SJCRH30 (cell line): ENCODE results near the gene LTC4S. TPM values are rescaled to one million over a fixed set of nuclear protein-coding genes. Genes with fewer than 3 reads are reported as not detected.

Experiments used
- DNase-seq, 2 experiments: peaks; one replicate each; pipeline ENCODE4 v3.0.0-alpha.2; 2015 to 2020
- H3K27ac ChIP-seq: fragments of 250-450 bp; sonication (Bioruptor Pico); 2 replicates; pipeline ENCODE4 v1.5.1; 2020; ENCODE audit warnings: mild to moderate bottlenecking, moderate library complexity
- H3K27me3 ChIP-seq: fragments of 250-450 bp; sonication (Bioruptor Pico); 2 replicates; pipeline ENCODE4 v1.5.1; 2020; ENCODE audit warnings: mild to moderate bottlenecking, moderate library complexity
- H3K36me3 ChIP-seq: fragments of 250-450 bp; sonication (Bioruptor Pico); 2 replicates; pipeline ENCODE4 v1.5.1; 2020; ENCODE audit warnings: mild to moderate bottlenecking, moderate library complexity
- H3K4me1 ChIP-seq: fragments of 250-450 bp; sonication (Bioruptor Pico); 2 replicates; pipeline ENCODE4 v1.5.1; 2020; ENCODE audit warnings: mild to moderate bottlenecking, moderate library complexity
- H3K4me3 ChIP-seq: fragments of 250-450 bp; sonication (Bioruptor Pico); 2 replicates; pipeline ENCODE4 v1.5.1; 2020; ENCODE audit warnings: mild to moderate bottlenecking, moderate library complexity
- H3K9me3 ChIP-seq: fragments of 250-450 bp; sonication (Bioruptor Pico); replicated peaks from 2 replicates; pipeline ENCODE4 v1.5.1; 2020; ENCODE audit warnings: mild to moderate bottlenecking, moderate library complexity
- total RNA-seq: library from RNA; depleted of rRNA; stranded (reverse); fragments of >200 nt; shearing (Covaris generic); gene quantifications from 2 replicates; pipeline ENCODE4 v1.2.3, GENCODE V29; 2014

LTC4S gene
- total RNA-seq, 1 experiment from 2014 or later: not detected

- no peak overlapping the region for H3K4me3 ChIP-seq
- H3K4me1 ChIP-seq: peaks cover 21% of the 10 kb centered on the region; the same call in 1 of the 2 replicates
- no peaks in the 10 kb centered on the region for H3K27me3 ChIP-seq
- no peak overlapping the region for H3K27ac ChIP-seq
- DNase-seq: no peak
- H3K9me3 ChIP-seq: no peaks in the 10 kb centered on the region
- peaks cover 42% of the 10 kb centered on the region for H3K36me3 ChIP-seq
Observed at GRCh38 chr5:179765400-179765799, 28.4 kb upstream of the LTC4S start.

- Histone ChIP-seq H3K27ac (no peak overlapping the region), H3K4me3 (no peak overlapping the region), H3K27me3 (no peaks in the 10 kb centered on the region), H3K9me3 (no peaks in the 10 kb centered on the region), H3K36me3 (peaks cover 49% of the 10 kb centered on the region), H3K4me1 (peaks cover 21% of the 10 kb centered on the region; the same call in 1 of the 2 replicates)
- no peak for DNase-seq
Observed at GRCh38 chr5:179766021-179766725, 27.6 kb upstream of the LTC4S start.

DNA sequence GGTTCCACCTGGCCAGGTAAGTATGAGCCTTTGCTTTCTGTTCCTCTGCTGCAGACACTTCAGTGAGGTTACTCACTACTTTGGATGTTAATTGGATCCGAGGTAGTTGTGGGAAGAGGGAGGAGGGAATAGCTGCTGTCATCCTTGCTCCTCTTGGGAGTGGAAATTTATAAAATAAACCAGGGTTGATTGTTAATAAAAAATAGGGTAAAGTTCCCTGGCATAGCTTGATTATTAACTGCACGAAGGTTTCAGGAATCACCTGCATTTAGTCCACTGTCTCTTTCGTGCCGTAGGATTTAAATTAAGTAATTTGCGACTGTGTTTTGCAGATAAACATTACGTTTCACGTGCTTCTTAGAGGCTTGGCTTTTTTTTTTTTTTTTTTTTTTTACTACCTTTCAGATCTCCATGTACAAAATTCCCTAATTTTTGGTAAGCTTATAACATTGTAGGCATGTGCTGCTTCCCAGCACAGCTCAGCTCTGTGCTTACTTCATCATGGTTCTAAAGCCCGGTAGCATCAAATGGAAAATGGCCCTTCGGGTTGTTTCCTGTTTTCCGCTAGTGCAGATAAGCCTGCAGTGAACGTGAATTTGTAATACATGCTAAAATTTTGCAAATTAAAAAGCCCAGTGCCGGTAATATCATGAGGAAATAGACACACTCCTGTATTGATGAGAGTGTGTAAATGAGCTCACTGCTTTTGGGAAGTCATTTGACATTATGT, 26.9 kb upstream of the LTC4S start:
- DNase-seq: no peak
- Histone ChIP-seq H3K4me3 (no peak overlapping the region), H3K27me3 (no peaks in the 10 kb centered on the region), H3K9me3 (no peaks in the 10 kb centered on the region), H3K36me3 (peaks cover 55% of the 10 kb centered on the region), H3K4me1 (peaks cover 15% of the 10 kb centered on the region; the same call in 1 of the 2 replicates), H3K27ac (no peak overlapping the region)

- H3K27ac ChIP-seq: no peak overlapping the region
- no peak overlapping the region for H3K4me3 ChIP-seq
- peaks cover 56% of the 10 kb centered on the region for H3K36me3 ChIP-seq
- DNase-seq: no peak
- no peaks in the 10 kb centered on the region for H3K27me3 ChIP-seq
- H3K4me1 ChIP-seq: peaks cover 8% of the 10 kb centered on the region; the same call in 1 of the 2 replicates
- H3K9me3 ChIP-seq: no peaks in the 10 kb centered on the region
Observed at GRCh38 chr5:179767496-179768100, 26.2 kb upstream of the LTC4S start.

DNA sequence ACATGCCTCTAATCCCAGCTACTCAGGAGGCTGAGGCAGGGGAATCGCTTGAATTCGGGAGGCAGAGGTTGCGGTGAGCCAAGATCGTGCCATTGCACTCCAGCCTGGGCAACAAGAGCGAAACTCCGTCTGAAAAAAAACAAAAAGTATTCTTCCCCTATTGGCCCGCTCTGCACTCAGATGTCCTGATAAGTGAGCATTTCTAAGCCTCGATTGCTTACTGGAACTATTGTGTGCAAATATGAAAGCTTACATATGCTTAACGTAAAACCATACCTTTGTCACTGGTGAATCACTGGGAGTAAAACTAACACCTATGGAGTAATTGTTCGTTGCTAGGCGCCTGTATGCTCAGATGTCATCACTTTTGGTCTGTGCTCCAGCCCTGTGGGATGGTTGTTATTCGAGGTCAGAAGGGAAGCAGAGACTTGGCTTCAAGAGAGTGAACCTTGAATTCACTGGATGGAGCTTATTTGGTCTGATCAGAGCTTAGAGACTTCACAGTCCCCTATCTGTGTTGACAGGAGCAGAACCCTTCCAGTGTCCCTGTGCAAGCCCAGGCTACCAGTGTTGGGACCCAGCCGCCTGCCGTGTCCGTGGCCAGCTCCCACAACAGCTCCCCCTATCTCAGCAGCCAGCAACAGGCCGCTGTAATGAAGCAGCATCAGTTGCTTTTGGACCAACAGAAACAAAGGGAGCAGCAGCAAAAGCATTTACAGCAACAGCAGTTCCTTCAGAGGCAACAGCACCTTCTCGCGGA, 25.3 kb upstream of the LTC4S start:
- Histone ChIP-seq H3K4me3 (no peak overlapping the region), H3K27ac (no peak overlapping the region), H3K4me1 (peaks cover under 1% of the 10 kb centered on the region; the same call in 1 of the 2 replicates), H3K9me3 (no peaks in the 10 kb centered on the region), H3K27me3 (no peaks in the 10 kb centered on the region), H3K36me3 (peaks cover 58% of the 10 kb centered on the region)
- DNase-seq: no peak

DNA sequence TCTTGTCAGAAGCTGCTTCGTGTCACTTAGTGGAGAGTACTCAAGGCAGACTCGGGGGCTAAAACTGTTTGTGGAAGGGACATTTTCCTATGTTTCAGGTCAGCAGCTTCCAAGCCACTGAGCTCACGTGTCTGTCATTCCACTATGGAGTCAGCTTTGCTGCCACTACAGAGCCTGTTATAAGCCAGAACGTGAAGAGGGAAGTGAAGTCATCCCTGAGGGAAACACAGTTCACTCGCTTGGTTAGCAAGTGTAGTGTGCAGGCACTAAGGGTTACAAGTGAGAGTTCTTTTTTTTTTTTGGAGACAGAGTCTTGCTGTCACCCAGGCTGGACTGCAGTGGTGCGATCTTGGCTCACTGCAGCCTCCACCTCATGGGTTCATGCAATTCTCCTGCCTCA, 24.5 kb upstream of the LTC4S start:
- no peak for DNase-seq
- Histone ChIP-seq H3K27me3 (no peaks in the 10 kb centered on the region), H3K4me3 (no peak overlapping the region), H3K27ac (no peak overlapping the region), H3K36me3 (peaks cover 58% of the 10 kb centered on the region), H3K4me1 (no peaks in the 10 kb centered on the region), H3K9me3 (no peaks in the 10 kb centered on the region)

GRCh38 chr5:179769796-179770195, 24.0 kb upstream of the LTC4S start:
- no peak overlapping the region for H3K27ac ChIP-seq
- no peaks in the 10 kb centered on the region for H3K4me1 ChIP-seq
- no peaks in the 10 kb centered on the region for H3K27me3 ChIP-seq
- no peaks in the 10 kb centered on the region for H3K9me3 ChIP-seq
- no peak for DNase-seq
- H3K36me3 ChIP-seq: peaks cover 58% of the 10 kb centered on the region
- no peak overlapping the region for H3K4me3 ChIP-seq

DNA sequence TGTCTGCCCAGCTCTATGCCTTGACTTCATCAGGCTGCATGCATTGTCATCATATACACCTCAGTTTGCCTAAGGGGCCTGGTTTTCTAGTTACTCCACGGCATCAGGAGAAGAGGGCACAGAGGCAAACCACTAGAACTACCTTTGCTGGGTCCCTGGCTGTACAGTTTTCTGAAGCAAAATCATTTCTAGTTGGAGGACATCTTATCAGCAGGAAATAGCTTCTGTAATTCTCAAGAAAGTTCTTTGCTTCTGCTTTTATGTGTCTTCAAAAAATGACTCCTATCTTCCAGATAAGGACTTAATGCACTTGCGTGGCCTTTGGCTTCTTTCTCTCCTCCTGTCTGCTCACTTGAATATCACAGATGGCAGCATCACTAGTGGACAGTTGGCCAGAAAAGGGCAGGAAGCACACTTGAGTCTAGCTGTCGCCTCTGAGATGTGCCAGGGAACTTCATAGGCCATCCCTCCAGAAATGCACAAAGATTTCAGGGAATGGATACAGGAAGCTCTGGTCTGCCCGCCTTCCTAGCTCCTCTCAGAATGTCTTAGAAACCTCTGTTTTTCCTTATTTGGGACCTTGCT, 22.4 kb upstream of the LTC4S start:
- Histone ChIP-seq H3K4me1 (no peaks in the 10 kb centered on the region), H3K4me3 (no peak overlapping the region), H3K27me3 (no peaks in the 10 kb centered on the region), H3K36me3 (peaks cover 57% of the 10 kb centered on the region), H3K9me3 (no peaks in the 10 kb centered on the region), H3K27ac (no peak overlapping the region)
- DNase-seq: no peak

DNA sequence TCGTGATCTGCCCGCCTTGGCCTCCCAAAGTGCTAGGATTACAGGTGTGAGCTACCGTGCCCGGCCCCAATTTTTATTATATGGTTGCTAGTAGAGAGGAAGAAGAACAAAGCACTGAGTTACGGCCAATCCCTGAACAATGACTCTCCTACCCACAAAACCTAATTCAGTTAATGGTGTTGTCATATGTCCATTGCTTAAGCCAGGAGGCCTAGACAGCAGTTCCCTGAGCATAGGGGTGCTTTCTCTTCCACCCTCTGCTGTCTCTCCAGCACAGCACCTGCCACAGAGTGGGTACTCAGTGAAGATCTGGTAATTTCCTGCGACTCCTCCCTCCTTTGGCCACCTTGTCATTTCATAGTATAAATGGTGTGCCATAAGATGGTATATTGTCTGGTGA, 21.4 kb upstream of the LTC4S start:
- no peak overlapping the region for H3K4me3 ChIP-seq
- no peak for DNase-seq
- H3K27me3 ChIP-seq: no peaks in the 10 kb centered on the region
- peaks cover 56% of the 10 kb centered on the region for H3K36me3 ChIP-seq
- H3K27ac ChIP-seq: no peak overlapping the region
- H3K9me3 ChIP-seq: no peaks in the 10 kb centered on the region
- H3K4me1 ChIP-seq: no peaks in the 10 kb centered on the region

DNA sequence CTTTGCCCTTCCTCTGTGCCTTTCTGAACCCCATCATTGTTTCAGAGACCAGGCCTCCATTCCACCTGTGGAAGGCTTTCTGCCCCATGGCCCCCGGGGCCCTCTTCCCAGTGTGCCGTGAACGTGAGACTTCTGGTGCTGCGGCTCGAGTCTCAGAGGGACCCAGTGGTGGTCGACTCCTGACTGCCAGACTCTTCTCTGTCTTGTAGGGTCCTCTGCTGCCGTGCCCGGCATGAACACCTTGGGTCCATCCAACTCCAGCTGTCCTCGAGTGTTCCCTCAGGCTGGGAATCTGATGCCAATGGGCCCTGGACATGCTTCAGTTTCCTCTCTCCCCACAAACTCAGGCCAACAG, 20.1 kb upstream of the LTC4S start:
- Histone ChIP-seq H3K27me3 (no peaks in the 10 kb centered on the region), H3K9me3 (no peaks in the 10 kb centered on the region), H3K4me3 (no peak overlapping the region), H3K36me3 (peaks cover 54% of the 10 kb centered on the region), H3K4me1 (no peaks in the 10 kb centered on the region), H3K27ac (no peak overlapping the region)
- DNase-seq: no peak

- no peaks in the 10 kb centered on the region for H3K27me3 ChIP-seq
- H3K36me3 ChIP-seq: peaks cover 47% of the 10 kb centered on the region
- no peak for DNase-seq
- no peak overlapping the region for H3K4me3 ChIP-seq
- H3K27ac ChIP-seq: no peak overlapping the region
- no peaks in the 10 kb centered on the region for H3K9me3 ChIP-seq
- no peaks in the 10 kb centered on the region for H3K4me1 ChIP-seq
Observed at GRCh38 chr5:179774442-179774841, 19.3 kb upstream of the LTC4S start.

DNA sequence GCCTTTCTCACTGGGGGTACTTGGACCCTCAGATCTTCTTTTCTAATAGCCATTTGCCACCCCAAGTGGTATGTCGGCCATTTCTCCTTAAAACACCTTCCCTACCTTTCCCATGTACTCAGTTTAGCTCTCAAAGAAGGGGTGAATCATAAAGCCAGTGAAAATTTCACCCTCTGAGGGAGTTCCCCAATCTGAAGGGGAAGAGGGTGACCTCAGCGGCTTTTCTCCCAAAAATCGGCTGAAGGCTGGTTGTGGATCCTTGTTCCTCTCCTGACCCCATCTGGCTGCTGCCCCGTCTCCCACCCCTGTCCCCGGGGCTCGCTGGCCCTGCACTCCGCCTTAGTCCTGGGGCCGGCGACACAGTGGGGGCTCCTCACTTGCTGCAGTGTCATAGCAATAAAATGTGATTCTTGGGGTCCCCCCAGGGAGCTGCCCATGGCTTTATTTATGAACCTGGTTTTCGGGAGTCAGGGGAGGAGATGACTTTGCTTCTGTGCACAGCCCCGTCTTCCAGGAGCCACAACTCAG, 17.3 kb upstream of the LTC4S start:
- Histone ChIP-seq H3K36me3 (peaks cover 29% of the 10 kb centered on the region), H3K4me1 (no peaks in the 10 kb centered on the region), H3K9me3 (no peaks in the 10 kb centered on the region), H3K27me3 (no peaks in the 10 kb centered on the region), H3K4me3 (no peak overlapping the region), H3K27ac (no peak overlapping the region)
- no peak for DNase-seq

GRCh38 chr5:179777456-179777855, 16.3 kb upstream of the LTC4S start:
- no peaks in the 10 kb centered on the region for H3K27me3 ChIP-seq
- DNase-seq: no peak
- no peaks in the 10 kb centered on the region for H3K4me1 ChIP-seq
- H3K4me3 ChIP-seq: no peak overlapping the region
- peaks cover 25% of the 10 kb centered on the region for H3K36me3 ChIP-seq
- H3K9me3 ChIP-seq: no peaks in the 10 kb centered on the region
- no peak overlapping the region for H3K27ac ChIP-seq

DNA sequence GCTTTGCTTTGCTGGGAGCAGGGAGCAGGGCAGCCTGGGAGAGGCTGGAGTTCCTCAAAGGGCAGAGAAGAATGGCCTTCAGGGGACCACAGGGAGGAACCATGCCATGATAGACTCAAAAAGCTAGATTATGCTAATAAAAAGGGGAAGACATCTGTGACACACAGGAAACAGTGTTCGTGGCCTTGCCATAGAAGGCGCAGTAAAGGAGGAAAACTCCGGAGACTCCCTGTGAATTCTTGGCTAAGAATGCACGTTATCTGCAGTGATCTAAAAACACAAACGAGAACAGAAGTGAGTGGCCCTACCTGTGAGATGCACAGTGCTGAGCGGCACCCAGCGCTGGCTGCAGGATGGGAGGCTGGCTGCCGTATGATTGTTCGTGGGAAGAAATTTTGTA, 15.9 kb upstream of the LTC4S start:
- Histone ChIP-seq H3K9me3 (no peaks in the 10 kb centered on the region), H3K4me3 (no peak overlapping the region), H3K36me3 (peaks cover 25% of the 10 kb centered on the region), H3K4me1 (no peaks in the 10 kb centered on the region), H3K27ac (no peak overlapping the region), H3K27me3 (no peaks in the 10 kb centered on the region)
- DNase-seq: no peak
